Activated gamma-delta T cell treated with Interleukin-2 at 50 U/mL for 16 hours (primary cell): Measurements from ENCODE around the gene SEC24D.

Experiments used
- DNase-seq: peaks from one replicate; pipeline ENCODE4 v3.0.0-alpha.2; 2020

Gene SEC24D

GRCh38 chr4:118711052-118711451 is 124.9 kb downstream of the SEC24D start:
- no peak for DNase-seq

DNA sequence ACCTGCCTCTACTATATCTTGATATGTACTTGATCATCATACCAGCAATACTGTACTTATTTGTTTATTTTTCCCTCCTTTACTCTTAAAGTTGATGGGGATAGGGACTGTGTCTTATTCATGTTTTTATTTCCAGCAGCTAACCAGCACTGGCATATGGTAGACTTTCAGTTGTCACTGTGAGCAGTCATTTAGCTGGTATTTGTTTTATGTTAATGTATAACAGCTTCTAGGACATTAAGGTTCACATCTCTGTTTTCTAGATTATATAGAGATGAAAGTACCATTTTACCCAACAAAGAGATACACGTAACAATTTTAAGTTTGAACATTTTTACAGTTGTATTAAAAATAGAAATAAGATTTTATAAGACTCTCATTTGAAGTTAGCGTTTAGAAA is 132.8 kb downstream of the SEC24D start:
- no peak for DNase-seq

DNA sequence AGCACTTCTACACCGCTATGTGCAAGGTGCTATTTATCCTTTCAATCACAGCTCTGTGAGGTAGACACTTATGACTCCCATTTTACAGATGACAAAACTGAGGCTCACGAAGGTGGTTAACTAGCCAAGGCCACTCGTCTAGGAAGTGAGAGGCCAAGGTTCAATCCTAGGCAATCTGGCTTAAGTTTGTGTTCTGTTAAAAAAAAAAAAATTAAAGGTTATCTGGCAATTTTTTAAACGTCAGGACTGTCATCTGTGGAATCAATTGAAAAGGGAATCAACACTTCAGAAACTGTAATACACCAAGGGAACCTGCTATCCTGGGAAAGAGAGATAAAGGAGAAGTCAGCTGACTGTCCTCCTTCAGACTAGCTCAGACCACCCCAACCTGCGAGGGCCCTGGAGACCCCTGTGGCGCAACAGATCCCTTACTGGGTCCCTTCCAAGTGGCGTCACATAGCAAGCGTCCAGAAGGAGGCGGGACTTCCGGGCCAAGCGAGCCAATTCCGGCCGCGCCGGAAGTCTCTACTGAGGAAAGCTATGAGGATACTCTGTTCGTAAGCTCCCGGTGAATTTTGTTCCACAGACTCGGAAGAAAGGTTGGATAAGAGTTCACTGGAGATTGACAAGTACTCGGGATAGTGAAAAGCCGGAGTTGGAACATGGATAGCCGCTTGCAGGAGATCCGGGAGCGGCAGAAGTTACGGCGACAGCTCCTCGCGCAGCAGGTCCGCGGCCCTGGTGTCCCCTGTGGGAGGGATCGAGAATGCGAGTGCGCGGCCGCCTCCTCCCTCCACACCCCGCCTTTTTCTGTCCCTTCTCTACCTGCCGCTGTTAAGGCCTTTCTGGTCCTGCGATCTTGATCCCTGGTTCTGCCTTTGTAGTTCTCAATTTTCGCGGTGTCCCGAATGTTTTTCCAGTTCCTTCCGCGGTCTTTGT is 150.8 kb downstream of the SEC24D start, which contains the start of gene METTL14:
METTL14 (plus strand) TSS at position 520 of the 939 bp plus-strand sequence; CDS start at position 663, 143 bp downstream.
- peak; percentile 85 for DNase-seq

DNA sequence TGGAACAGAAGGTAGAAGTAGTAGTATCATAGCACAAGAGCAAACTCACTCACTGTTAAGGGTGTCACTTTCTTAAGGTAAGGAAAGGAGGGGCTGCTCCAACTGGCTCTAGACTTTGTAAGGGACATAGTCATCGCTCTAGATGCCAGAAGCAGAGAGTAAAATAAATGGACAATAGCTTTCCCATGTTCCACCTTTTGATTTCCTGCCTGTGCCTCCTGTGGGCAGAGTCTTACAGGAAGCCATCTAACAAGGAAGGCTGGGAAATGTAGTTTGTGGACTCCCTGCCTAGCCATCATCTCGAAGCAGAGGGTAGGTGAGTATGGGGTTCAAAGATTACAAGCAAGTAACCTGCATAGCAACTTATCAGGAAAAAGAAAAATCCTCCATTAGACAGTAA is 152.4 kb downstream of the SEC24D start:
- no peak for DNase-seq

GRCh38 chr4:118682928-118683327 is 153.0 kb downstream of the SEC24D start:
- no peak for DNase-seq

DNA sequence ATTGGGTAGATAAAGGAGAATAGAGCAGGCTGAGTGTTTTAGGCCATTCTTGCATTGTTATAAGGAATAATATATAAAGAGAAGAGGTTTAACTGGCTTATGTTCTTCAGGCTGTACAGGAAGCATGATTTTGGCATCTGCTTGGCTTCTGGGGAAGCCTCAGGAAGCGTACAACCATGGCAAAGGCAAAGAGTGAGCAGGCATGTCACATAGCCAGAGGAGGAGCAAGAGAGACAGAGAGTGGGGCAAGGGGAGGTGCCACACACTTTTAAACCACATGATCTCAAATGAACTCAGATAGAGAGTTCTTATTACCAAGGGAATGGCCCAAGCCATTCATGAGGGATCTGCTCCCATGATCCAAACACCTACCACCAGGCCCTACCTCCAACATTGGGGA is 155.1 kb downstream of the SEC24D start:
- no peak for DNase-seq

GRCh38 chr4:118676128-118676527 is 159.8 kb downstream of the SEC24D start:
- no peak for DNase-seq
